Measurements from ENCODE around the gene AZU1. TPM values are rescaled to one million over a fixed set of nuclear protein-coding genes. Genes with fewer than 3 reads are reported as not detected.

Gene AZU1
- 1 to 10 TPM in 1 of 3 donors, under 1 TPM in 2; 0.31 to 1.1 (median 0.83) TPM for polyA plus RNA-seq (ENCODE audit: insufficient read length in 3 of 3)

DNA sequence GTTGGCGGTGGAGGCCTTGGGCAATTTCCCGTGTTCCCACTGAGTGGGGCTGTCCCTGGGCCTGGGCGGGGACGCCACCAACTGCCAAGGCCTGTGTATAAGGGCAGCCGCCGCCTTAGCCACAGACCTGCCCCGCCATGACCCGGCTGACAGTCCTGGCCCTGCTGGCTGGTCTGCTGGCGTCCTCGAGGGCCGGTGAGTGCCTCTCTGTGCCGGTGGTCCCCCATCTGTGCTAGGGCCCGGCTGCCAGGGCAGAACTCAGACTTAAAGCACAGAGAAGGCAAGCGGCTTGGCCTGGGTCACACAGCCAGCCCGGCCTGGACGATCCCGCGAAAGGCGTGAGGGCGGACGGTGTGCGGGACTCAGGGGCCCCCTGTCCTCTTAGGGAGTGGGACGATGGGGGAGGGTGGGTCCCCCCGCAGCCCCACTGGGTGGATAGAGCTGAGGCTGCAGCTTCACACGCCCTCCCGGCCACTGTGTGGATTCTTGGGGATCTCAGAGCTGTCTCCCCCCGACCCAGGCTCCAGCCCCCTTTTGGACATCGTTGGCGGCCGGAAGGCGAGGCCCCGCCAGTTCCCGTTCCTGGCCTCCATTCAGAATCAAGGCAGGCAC, at the start of gene AZU1:
Gene AZU1 (plus strand): TSS at position 128 of the 612 bp plus-strand sequence. CDS start 10 bp downstream, at position 138.
- no peak for DNase-seq (ENCODE audit: low read depth in 3 of 3, low spot score in 2 of 3)

DNA sequence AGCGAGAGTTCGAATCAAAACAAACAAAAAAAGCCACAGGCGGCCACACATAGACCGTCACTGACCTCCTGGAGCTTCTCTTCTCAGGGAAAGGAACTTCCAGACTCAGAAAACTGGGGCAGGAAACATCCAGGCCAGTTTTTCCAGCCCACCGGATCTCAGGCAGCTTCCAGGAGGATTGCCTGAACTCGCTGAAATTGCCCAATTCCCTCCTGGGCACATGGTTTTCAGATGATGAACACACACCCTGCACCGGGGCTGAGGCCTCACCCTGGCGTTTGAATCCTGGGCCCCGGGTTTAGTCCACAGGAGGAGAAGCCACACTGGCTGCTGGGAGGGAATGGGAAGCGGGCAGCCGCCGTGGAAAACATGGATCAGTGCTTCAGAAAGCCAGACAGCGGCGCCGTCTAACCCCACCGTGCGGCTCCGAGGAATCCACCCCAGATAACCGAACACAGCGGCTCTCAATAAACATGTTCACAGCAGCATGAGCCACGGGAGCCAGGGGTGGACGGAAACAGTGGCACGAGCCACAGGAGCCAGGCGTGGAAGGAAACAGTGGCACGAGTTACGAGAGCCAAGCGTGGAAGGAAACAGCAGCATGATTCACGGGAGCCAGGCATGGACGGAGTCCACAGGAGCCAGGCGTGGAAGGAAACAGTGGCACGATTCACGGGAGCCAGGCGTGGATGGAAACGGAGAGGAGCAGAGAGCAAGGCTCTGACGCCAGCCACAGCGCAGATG, 48.6 kb upstream of the AZU1 start:
- no peak for DNase-seq (ENCODE audit: low read depth in 3 of 3, low spot score in 2 of 3)

DNA sequence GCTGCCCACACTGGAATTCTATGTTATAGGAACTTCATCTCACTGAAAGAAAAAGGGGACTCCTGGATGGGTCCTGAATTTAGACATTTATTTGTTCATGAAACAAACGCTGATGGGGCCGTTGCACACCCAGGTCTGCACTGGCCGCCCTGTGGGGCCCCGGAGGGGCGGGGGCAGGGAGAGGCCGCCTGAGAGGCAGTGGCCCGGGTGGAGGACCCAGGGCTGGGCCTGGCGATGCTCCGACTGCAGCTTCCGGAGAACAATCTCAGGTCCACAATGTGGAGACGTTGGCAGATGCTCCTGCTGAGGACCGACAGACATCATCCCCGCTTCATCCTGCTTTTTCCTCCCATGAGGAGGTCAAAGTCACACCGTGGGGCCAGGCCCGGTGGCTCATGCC, 46.7 kb upstream of the AZU1 start:
- DNase-seq (ENCODE audit: low read depth in 3 of 3, low spot score in 2 of 3) = no peak

- DNase-seq (ENCODE audit: low read depth in 3 of 3, low spot score in 2 of 3) = no peak
Observed at GRCh38 chr19:781800-782184, 45.8 kb upstream of the AZU1 start.

GRCh38 chr19:782185-782877, 45.3 kb upstream of the AZU1 start:
- no peak for DNase-seq (ENCODE audit: low read depth in 3 of 3, low spot score in 2 of 3)

DNA sequence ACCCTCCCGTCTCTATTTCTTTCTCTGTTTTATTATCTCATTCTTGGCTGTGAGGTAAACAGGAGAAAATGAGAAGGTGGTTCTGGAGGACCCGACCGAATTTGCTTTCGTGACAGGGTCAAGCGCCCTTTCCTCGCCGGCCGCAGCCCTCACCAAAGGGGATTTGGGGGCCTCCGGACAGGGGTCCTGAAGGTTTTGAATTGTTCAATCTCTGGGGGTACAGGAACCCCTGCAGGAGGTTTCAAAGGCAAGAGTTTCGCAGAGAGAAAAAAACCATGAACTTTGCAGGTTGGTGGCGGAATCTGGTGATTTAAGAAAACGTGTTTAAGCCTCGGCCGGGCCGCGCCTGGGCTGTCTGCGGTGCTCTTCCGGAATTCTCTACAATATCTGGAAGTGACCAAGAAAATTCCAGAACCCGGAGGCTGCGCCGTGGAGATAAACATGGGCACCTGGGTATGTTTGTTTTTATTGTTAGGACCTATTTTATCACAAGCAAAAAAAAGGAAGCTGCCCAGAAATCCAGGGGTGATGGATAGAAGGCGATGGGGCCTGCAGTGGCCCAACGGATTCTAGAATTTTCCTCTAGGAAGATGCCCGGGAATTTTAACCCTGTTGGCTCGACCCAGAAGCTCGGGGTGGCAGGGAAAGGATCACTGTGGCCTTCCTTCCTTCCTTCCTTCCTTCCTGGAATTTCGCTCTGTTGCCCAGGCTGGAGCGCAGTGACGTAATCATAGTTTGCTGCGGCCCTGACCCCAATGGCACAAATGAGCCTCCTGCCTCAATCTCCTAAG, 44.6 kb upstream of the AZU1 start:
- no peak for DNase-seq (ENCODE audit: low read depth in 3 of 3, low spot score in 2 of 3)

DNA sequence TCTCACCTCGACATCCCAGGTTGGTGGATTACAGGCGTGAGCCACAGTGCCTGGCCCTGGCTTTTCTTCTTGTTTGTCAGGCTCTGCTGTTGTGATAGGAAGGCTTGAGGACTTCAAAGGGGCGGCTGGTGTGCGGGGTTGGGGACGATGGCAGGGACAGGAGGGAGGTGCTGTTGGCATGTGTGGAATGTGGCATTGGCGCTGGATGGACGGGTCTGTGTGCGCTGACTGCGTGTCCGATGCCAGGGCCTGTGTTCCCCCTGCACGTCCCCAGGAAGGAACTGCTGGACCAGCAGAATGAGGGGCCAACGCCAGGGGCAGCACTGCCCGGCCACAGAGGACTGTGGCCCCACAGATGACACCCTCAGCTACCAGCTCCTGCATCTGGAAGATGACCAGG, 43.1 kb upstream of the AZU1 start:
- no peak for DNase-seq (ENCODE audit: low read depth in 3 of 3, low spot score in 2 of 3)

- DNase-seq (ENCODE audit: low read depth in 3 of 3, low spot score in 2 of 3) = no peak
Observed at GRCh38 chr19:787536-787935, 40.1 kb upstream of the AZU1 start.

DNA sequence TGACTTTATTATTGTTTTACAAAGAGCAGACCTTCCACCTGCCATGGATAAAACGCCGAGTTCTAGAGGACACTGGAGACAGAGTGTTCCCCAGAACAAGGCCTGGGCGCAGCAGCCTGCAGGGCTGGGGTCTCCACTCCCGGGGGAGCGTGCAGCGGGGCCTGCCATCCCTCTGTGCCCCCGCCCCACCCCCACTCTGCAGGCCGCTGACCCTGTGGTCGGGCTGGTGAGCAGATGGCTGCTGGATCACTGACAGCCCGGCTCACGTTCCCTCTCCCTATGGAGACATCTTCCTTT, 39.0 kb upstream of the AZU1 start:
- no peak for DNase-seq (ENCODE audit: low read depth in 3 of 3, low spot score in 2 of 3)

- no peak for DNase-seq (ENCODE audit: low read depth in 3 of 3, low spot score in 2 of 3)
Observed at GRCh38 chr19:788983-789700, 38.5 kb upstream of the AZU1 start.

DNA sequence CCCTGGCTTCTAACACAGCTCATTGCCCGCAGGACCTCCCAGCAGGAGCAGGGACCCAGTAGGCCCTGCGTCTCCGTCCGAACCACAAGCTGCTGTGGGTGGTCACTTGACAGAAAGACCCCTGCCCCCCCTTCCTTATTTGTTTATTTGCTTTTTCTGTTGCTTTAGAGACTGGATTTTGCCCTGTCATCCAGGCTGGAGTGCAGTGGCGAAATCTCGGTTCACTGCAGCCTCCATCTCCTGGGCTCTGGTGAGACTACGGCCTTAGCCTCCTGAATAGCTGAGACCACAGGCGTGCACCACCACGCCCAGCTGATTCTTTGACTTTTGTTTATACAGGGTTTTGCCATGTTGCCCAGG, 38.0 kb upstream of the AZU1 start:
- DNase-seq (ENCODE audit: low read depth in 3 of 3, low spot score in 2 of 3) = no peak

DNA sequence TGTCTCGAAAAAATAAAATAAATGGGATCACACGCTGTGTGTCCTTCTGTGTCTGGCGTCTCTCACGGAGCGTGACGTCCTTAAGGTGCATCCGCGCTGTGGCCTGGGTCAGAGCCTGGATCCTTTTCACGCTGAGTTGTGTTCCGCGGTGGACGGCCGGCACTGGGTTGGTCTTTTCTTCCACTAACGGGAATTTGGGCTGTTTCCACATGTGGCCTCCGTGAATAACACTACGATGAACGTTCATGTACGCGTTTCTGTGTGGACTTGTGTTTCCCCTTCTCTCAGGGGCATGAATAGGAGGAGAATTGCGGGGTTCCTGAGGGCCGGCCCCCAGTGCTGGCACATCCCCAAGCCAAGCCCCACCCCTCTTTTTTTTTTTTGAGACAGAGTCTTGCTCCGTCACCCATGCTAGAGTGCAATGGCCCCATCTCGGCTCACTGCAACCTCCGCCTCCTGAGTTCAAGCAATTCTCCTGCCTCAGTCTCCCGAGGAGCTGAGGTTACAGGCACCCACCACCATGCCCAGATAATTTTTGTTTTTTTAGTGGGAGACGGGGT, 36.5 kb upstream of the AZU1 start:
- no peak for DNase-seq (ENCODE audit: low read depth in 3 of 3, low spot score in 2 of 3)

- DNase-seq (ENCODE audit: low read depth in 3 of 3, low spot score in 2 of 3) = no peak
Observed at GRCh38 chr19:791567-792305, 35.9 kb upstream of the AZU1 start.

GRCh38 chr19:792306-792885, 35.2 kb upstream of the AZU1 start:
- DNase-seq (ENCODE audit: low read depth in 3 of 3, low spot score in 2 of 3) = no peak

DNA sequence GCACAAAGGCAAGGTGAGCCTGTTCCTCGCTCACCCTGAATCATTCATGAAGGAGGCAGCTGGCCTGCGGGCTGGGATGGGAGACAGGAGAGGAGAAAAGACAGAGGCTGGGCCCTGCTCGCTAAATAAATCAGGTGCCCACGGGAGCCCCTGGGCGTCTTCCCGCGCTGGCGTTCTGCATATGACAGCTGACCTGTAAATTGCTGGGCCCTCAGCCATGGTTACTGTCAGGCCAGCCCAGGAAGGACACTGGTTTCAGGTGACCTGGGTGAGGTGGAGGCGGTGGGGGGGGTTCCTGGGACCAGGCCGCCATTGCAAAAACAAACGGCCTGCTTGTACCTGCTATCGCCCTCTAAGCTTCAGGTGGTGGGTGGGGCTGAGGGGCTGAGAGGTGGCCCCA, 33.8 kb upstream of the AZU1 start:
- DNase-seq (ENCODE audit: low read depth in 3 of 3, low spot score in 2 of 3) = no peak

- no peak for DNase-seq (ENCODE audit: low read depth in 3 of 3, low spot score in 2 of 3)
Observed at GRCh38 chr19:795073-795611, 32.5 kb upstream of the AZU1 start.

GRCh38 chr19:795691-796581, 31.7 kb upstream of the AZU1 start:
- no peak for DNase-seq (ENCODE audit: low read depth in 3 of 3, low spot score in 2 of 3)

All from right renal cortex interstitium (tissue), 3 donors.